ENCODE results near the gene RIMBP3B.
"Not testable (repeated sequence)": the region's sequence is repeated elsewhere in the genome, so short reads cannot be mapped to it uniquely, and the experiment has no call there.

GRCh38 chr22:21394613-21395012, 11.1 kb downstream of the RIMBP3B start:
- not testable (repeated sequence) for TF ChIP-seq EZH2 (IDR thresholded peaks at IDR 0.05); CTCF (IDR thresholded peaks at IDR 0.05 in 2 of 3, conservative IDR thresholded peaks at IDR 0.05 in 1 of 3; ENCODE audit: borderline replicate concordance in 1 of 3, insufficient read depth in 1 of 3, low read depth in 2 of 3, low read length in 2 of 3); EGR1 (IDR thresholded peaks at IDR 0.05; ENCODE audit: low read depth); POLR2AphosphoS5 (IDR thresholded peaks at IDR 0.05; ENCODE audit: low read depth, low read length); POLR2A (IDR thresholded peaks at IDR 0.05; ENCODE audit: borderline replicate concordance, extremely low read depth, insufficient read depth, insufficient read length); RAD21 (IDR thresholded peaks at IDR 0.05; ENCODE audit: low read depth); YY1 (IDR thresholded peaks at IDR 0.05; ENCODE audit: extremely low read depth, insufficient replicate concordance, low read depth, low read length); ZBTB33 (IDR thresholded peaks at IDR 0.05; ENCODE audit: extremely low read depth, insufficient replicate concordance, low read length); MAX (IDR thresholded peaks at IDR 0.05); FOSL1 (IDR thresholded peaks at IDR 0.05; ENCODE audit: low read depth); REST (IDR thresholded peaks at IDR 0.05; ENCODE audit: low read depth)

All from HCT116 (cell line).